ENCODE results near the gene SNRNP40. TPM values are rescaled to one million over a fixed set of nuclear protein-coding genes. Genes with fewer than 3 reads are reported as not detected.

Gene SNRNP40
- total and polyA plus RNA-seq, 4 donors: 12.3 to 74.3 (median 19.8) TPM

DNA sequence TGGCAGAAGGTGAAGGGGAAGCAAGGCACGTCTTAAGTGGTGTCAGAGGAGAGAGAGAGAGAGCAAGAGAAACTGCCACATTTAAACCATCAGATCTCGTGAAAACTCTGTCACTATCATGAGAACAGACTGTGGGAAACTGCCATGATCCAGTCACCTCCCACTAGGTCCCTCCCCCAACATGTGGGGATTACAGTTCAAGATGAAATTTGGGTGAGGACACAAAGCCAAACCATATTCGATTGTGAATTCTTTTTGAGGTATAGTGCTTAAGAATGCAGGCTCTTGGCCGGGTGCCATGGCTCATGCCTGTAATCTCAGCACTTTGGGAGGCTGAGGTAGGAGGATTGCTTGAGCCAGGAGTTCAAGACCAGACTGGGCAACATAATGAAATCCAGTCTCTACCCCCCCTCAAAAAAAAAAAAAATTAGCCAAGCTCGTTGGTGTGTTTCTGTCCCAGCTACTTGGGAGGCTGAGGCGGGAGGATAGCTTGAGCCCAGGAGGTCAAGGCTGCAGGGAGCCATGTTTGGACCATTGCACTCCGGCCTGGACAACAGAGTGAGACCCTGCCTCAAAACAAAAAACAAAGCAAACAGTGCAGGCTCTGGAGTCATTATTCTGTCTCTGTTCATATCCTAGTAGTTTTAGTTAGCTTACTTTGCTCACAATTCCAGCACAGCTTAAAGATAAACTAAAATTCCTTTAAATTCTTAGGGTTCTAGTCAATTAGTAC is 6.3 kb upstream of the SNRNP40 start:
- H3K9me3 ChIP-seq (ENCODE audit: control insufficient read depth in 4 of 4, low read length in 3 of 4): no peaks in the 10 kb centered on the region
- no peak overlapping the region for H3K27ac ChIP-seq (ENCODE audit: low read depth in 1 of 2, low read length in 2 of 2)
- no peak overlapping the region for H3K4me3 ChIP-seq (ENCODE audit: low read depth in 1 of 3, low read length in 3 of 3)
- no peak for DNase-seq (ENCODE audit: low spot score)
- 91% methylated on average over 7 of the region's 7 CpGs for WGBS
- TF ChIP-seq HNF4G (IDR thresholded peaks at IDR 0.05) (no peak), HNF4A (conservative IDR thresholded peaks at IDR 0.05) (no peak), NR2F2 (IDR thresholded peaks at IDR 0.05) (no peak), FOXA1 (IDR thresholded peaks at IDR 0.05) (no peak), EGR1 (IDR thresholded peaks at IDR 0.05; ENCODE audit: low read depth in 2 of 2) (no peak), GABPA (IDR thresholded peaks at IDR 0.05 in 1 of 2, conservative IDR thresholded peaks at IDR 0.05 in 1 of 2) (no peak), FOXA2 (IDR thresholded peaks at IDR 0.05) (no peak), YY1 (IDR thresholded peaks at IDR 0.05) (no peak), JUND (IDR thresholded peaks at IDR 0.05) (no peak)
- TF ChIP-seq, protein P1, sequence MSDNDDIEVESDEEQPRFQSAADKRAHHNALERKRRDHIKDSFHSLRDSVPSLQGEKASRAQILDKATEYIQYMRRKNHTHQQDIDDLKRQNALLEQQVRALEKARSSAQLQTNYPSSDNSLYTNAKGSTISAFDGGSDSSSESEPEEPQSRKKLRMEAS (IDR thresholded peaks at IDR 0.05): no peak
- H3K4me1 ChIP-seq (ENCODE audit: control insufficient read depth in 4 of 4, insufficient read depth in 4 of 4, low read length in 3 of 4): peaks cover 2 to 4% (median 3%) of the 10 kb centered on the region in 4 donors
- H3K9ac ChIP-seq (ENCODE audit: low read depth in 1 of 2, low read length in 2 of 2): no peak overlapping the region
- no peaks in the 10 kb centered on the region for H3K27me3 ChIP-seq (ENCODE audit: control insufficient read depth in 4 of 4, insufficient read depth in 4 of 4, low read length in 3 of 4)
- H3K36me3 ChIP-seq (ENCODE audit: control insufficient read depth in 4 of 4, insufficient read depth in 3 of 4, low read depth in 1 of 4, low read length in 3 of 4): peaks cover 0 to 3% (median 0%) of the 10 kb centered on the region in 4 donors

DNA sequence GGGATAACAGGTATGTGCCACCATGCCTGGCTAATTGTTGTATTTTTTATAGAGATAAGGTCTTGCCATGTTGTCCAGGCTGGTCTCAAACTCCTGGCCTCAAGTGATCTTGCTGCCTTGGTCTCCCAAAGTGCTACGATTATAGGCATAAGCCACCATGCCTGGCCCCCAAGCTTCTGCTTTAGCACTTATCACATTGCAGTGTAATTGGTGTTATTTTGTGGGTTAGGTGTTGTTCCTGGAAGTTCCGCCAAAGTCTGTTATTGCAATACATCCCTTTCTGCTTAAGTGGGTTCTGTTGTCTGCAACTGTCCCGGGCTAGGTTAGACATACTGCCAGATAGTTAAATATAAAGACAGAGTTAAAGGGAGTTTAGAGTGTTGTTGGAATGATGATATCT is 3.6 kb upstream of the SNRNP40 start:
- TF ChIP-seq, protein P2, sequence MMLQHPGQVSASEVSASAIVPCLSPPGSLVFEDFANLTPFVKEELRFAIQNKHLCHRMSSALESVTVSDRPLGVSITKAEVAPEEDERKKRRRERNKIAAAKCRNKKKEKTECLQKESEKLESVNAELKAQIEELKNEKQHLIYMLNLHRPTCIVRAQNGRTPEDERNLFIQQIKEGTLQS (IDR thresholded peaks at IDR 0.05): no peak
- TF ChIP-seq, protein P1 (IDR thresholded peaks at IDR 0.05): no peak
- TF ChIP-seq FOXA1 (IDR thresholded peaks at IDR 0.05) (no peak), RAD21 (IDR thresholded peaks at IDR 0.05) (no peak), RXRA (IDR thresholded peaks at IDR 0.05) (no peak), HNF4A (conservative IDR thresholded peaks at IDR 0.05) (no peak), SP1 (IDR thresholded peaks at IDR 0.05) (no peak), EGR1 (IDR thresholded peaks at IDR 0.05; ENCODE audit: low read depth in 2 of 2) (no peak), NR2F2 (IDR thresholded peaks at IDR 0.05) (no peak), HNF4G (IDR thresholded peaks at IDR 0.05) (no peak), GABPA (IDR thresholded peaks at IDR 0.05 in 1 of 2, conservative IDR thresholded peaks at IDR 0.05 in 1 of 2) (no peak), FOXA2 (IDR thresholded peaks at IDR 0.05) (no peak), YY1 (IDR thresholded peaks at IDR 0.05) (no peak), JUND (IDR thresholded peaks at IDR 0.05) (no peak), TAF1 (conservative IDR thresholded peaks at IDR 0.05) (no peak)
- TF ChIP-seq, protein P3, sequence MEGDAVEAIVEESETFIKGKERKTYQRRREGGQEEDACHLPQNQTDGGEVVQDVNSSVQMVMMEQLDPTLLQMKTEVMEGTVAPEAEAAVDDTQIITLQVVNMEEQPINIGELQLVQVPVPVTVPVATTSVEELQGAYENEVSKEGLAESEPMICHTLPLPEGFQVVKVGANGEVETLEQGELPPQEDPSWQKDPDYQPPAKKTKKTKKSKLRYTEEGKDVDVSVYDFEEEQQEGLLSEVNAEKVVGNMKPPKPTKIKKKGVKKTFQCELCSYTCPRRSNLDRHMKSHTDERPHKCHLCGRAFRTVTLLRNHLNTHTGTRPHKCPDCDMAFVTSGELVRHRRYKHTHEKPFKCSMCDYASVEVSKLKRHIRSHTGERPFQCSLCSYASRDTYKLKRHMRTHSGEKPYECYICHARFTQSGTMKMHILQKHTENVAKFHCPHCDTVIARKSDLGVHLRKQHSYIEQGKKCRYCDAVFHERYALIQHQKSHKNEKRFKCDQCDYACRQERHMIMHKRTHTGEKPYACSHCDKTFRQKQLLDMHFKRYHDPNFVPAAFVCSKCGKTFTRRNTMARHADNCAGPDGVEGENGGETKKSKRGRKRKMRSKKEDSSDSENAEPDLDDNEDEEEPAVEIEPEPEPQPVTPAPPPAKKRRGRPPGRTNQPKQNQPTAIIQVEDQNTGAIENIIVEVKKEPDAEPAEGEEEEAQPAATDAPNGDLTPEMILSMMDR (IDR thresholded peaks at IDR 0.05; ENCODE audit: low read depth, low read length, missing input control): no peak
- TF ChIP-seq, protein P4, sequence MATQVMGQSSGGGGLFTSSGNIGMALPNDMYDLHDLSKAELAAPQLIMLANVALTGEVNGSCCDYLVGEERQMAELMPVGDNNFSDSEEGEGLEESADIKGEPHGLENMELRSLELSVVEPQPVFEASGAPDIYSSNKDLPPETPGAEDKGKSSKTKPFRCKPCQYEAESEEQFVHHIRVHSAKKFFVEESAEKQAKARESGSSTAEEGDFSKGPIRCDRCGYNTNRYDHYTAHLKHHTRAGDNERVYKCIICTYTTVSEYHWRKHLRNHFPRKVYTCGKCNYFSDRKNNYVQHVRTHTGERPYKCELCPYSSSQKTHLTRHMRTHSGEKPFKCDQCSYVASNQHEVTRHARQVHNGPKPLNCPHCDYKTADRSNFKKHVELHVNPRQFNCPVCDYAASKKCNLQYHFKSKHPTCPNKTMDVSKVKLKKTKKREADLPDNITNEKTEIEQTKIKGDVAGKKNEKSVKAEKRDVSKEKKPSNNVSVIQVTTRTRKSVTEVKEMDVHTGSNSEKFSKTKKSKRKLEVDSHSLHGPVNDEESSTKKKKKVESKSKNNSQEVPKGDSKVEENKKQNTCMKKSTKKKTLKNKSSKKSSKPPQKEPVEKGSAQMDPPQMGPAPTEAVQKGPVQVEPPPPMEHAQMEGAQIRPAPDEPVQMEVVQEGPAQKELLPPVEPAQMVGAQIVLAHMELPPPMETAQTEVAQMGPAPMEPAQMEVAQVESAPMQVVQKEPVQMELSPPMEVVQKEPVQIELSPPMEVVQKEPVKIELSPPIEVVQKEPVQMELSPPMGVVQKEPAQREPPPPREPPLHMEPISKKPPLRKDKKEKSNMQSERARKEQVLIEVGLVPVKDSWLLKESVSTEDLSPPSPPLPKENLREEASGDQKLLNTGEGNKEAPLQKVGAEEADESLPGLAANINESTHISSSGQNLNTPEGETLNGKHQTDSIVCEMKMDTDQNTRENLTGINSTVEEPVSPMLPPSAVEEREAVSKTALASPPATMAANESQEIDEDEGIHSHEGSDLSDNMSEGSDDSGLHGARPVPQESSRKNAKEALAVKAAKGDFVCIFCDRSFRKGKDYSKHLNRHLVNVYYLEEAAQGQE (IDR thresholded peaks at IDR 0.05): no peak
- TF ChIP-seq, protein P5, sequence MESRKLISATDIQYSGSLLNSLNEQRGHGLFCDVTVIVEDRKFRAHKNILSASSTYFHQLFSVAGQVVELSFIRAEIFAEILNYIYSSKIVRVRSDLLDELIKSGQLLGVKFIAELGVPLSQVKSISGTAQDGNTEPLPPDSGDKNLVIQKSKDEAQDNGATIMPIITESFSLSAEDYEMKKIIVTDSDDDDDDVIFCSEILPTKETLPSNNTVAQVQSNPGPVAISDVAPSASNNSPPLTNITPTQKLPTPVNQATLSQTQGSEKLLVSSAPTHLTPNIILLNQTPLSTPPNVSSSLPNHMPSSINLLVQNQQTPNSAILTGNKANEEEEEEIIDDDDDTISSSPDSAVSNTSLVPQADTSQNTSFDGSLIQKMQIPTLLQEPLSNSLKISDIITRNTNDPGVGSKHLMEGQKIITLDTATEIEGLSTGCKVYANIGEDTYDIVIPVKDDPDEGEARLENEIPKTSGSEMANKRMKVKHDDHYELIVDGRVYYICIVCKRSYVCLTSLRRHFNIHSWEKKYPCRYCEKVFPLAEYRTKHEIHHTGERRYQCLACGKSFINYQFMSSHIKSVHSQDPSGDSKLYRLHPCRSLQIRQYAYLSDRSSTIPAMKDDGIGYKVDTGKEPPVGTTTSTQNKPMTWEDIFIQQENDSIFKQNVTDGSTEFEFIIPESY (IDR thresholded peaks at IDR 0.05): no peak
- WGBS: 92% methylated on average over 3 of the region's 3 CpGs
- peaks cover 3 to 20% (median 16%) of the 10 kb centered on the region in 4 donors for H3K4me1 ChIP-seq (ENCODE audit: control insufficient read depth in 4 of 4, insufficient read depth in 4 of 4, low read length in 3 of 4)
- H3K9me3 ChIP-seq (ENCODE audit: control insufficient read depth in 4 of 4, low read length in 3 of 4): no peaks in the 10 kb centered on the region
- no peak overlapping the region for H3K9ac ChIP-seq (ENCODE audit: low read depth in 1 of 2, low read length in 2 of 2)
- no peak overlapping the region for H3K4me3 ChIP-seq (ENCODE audit: low read depth in 1 of 3, low read length in 3 of 3)
- H3K36me3 ChIP-seq (ENCODE audit: control insufficient read depth in 4 of 4, insufficient read depth in 3 of 4, low read depth in 1 of 4, low read length in 3 of 4): peaks cover 0 to 3% (median 0%) of the 10 kb centered on the region in 4 donors
- no peaks in the 10 kb centered on the region for H3K27me3 ChIP-seq (ENCODE audit: control insufficient read depth in 4 of 4, insufficient read depth in 4 of 4, low read length in 3 of 4)
- DNase-seq (ENCODE audit: low spot score): no peak
- H3K27ac ChIP-seq (ENCODE audit: low read depth in 1 of 2, low read length in 2 of 2): no peak overlapping the region
